Measurements from ENCODE around the gene EFNA1. TPM values are rescaled to one million over a fixed set of nuclear protein-coding genes. Genes with fewer than 3 reads are reported as not detected.

Gene EFNA1
- total and polyA plus RNA-seq, 5 donors from 2014 or later, result 0.30 to 6.8 (median 3.1) TPM

GRCh38 chr1:155123801-155124200 lies 3.9 kb upstream of the EFNA1 start:
- no peak for DNase-seq
- H3K27me3 ChIP-seq (ENCODE audit: control insufficient read depth, insufficient read depth, low read length), result peaks cover 9% of the 10 kb centered on the region

GRCh38 chr1:155124503-155125463 lies 2.9 kb upstream of the EFNA1 start:
- H3K9me3 ChIP-seq (ENCODE audit: control insufficient read depth in 2 of 2, low read length in 2 of 2), result no peaks in the 10 kb centered on the region
- peaks cover 0 to 30% (median 12%) of the 10 kb centered on the region in 4 donors for H3K4me1 Mint-ChIP-seq
- no peaks in the 10 kb centered on the region for H3K36me3 Mint-ChIP-seq
- H3K4me3 Mint-ChIP-seq, result peak overlapping the region in 1 of 4 donors; percentile 78
- H3K27me3 ChIP-seq (ENCODE audit: control insufficient read depth, insufficient read depth, low read length), result peaks cover 9% of the 10 kb centered on the region
- no peaks in the 10 kb centered on the region for H3K9me3 Mint-ChIP-seq
- no peak overlapping the region for H3K4me3 ChIP-seq (ENCODE audit: low read depth, low read length)
- ATAC-seq (ENCODE audit: low read depth in 2 of 2) (no peak), DNase-seq (no peak)
- peak overlapping the region in 1 of 3 donors; percentile 7 for H3K27ac Mint-ChIP-seq
- no peak overlapping the region for H3K27ac ChIP-seq (ENCODE audit: insufficient read depth, low read length, poor library complexity, severe bottlenecking)
- H3K36me3 ChIP-seq (ENCODE audit: control insufficient read depth, insufficient read depth, low read length), result no peaks in the 10 kb centered on the region
- peaks cover 34% of the 10 kb centered on the region for H3K4me1 ChIP-seq (ENCODE audit: control insufficient read depth, insufficient read depth, low read length, poor library complexity, severe bottlenecking)
- peaks cover 64% of the 10 kb centered on the region for H3K27me3 Mint-ChIP-seq

More at GRCh38 chr1:155123801-155124200, 3.9 kb upstream of the EFNA1 start:
- no peaks in the 10 kb centered on the region for H3K9me3 Mint-ChIP-seq
- H3K4me1 ChIP-seq (ENCODE audit: control insufficient read depth, insufficient read depth, low read length, poor library complexity, severe bottlenecking), result peaks cover 25% of the 10 kb centered on the region
- peaks cover 0 to 20% (median 12%) of the 10 kb centered on the region in 4 donors for H3K4me1 Mint-ChIP-seq
- no peak overlapping the region for H3K4me3 Mint-ChIP-seq
- no peaks in the 10 kb centered on the region for H3K9me3 ChIP-seq (ENCODE audit: control insufficient read depth in 2 of 2, low read length in 2 of 2)
- H3K27me3 Mint-ChIP-seq, result peaks cover 57% of the 10 kb centered on the region
- no peaks in the 10 kb centered on the region for H3K36me3 ChIP-seq (ENCODE audit: control insufficient read depth, insufficient read depth, low read length)
- no peaks in the 10 kb centered on the region for H3K36me3 Mint-ChIP-seq
- no peak for ATAC-seq (ENCODE audit: low read depth in 2 of 2)
- H3K4me3 ChIP-seq (ENCODE audit: low read depth, low read length), result no peak overlapping the region
- no peak overlapping the region for H3K27ac ChIP-seq (ENCODE audit: insufficient read depth, low read length, poor library complexity, severe bottlenecking)
- no peak overlapping the region for H3K27ac Mint-ChIP-seq

- no peak for ATAC-seq (ENCODE audit: low read depth in 2 of 2)
- Histone ChIP-seq H3K27ac (ENCODE audit: insufficient read depth, low read length, poor library complexity, severe bottlenecking) (no peak overlapping the region), H3K36me3 (ENCODE audit: control insufficient read depth, insufficient read depth, low read length) (no peaks in the 10 kb centered on the region), H3K4me3 (ENCODE audit: low read depth, low read length) (no peak overlapping the region), H3K27me3 (ENCODE audit: control insufficient read depth, insufficient read depth, low read length) (peaks cover 9% of the 10 kb centered on the region), H3K9me3 (ENCODE audit: control insufficient read depth in 2 of 2, low read length in 2 of 2) (no peaks in the 10 kb centered on the region), H3K4me1 (ENCODE audit: control insufficient read depth, insufficient read depth, low read length, poor library complexity, severe bottlenecking) (peaks cover 35% of the 10 kb centered on the region)
- Mint-ChIP-seq H3K4me3 (peak overlapping the region in 2 of 4 donors; percentile 21 to 78), H3K36me3 (no peaks in the 10 kb centered on the region), H3K4me1 (peaks cover 0 to 36% (median 14%) of the 10 kb centered on the region in 4 donors), H3K9me3 (no peaks in the 10 kb centered on the region), H3K27ac (no peak overlapping the region), H3K27me3 (peaks cover 64% of the 10 kb centered on the region)
- no peak for DNase-seq
Observed at GRCh38 chr1:155125511-155125945, 2.1 kb upstream of the EFNA1 start.

GRCh38 chr1:155125946-155126555 lies 1.6 kb upstream of the EFNA1 start:
- ATAC-seq (ENCODE audit: low read depth in 2 of 2) (no peak), DNase-seq (no peak)
- Histone ChIP-seq H3K4me1 (ENCODE audit: control insufficient read depth, insufficient read depth, low read length, poor library complexity, severe bottlenecking) (peaks cover 35% of the 10 kb centered on the region), H3K36me3 (ENCODE audit: control insufficient read depth, insufficient read depth, low read length) (no peaks in the 10 kb centered on the region), H3K27ac (ENCODE audit: insufficient read depth, low read length, poor library complexity, severe bottlenecking) (no peak overlapping the region), H3K4me3 (ENCODE audit: low read depth, low read length) (no peak overlapping the region), H3K9me3 (ENCODE audit: control insufficient read depth in 2 of 2, low read length in 2 of 2) (no peaks in the 10 kb centered on the region), H3K27me3 (ENCODE audit: control insufficient read depth, insufficient read depth, low read length) (peaks cover 9% of the 10 kb centered on the region)
- no peaks in the 10 kb centered on the region for H3K36me3 Mint-ChIP-seq
- H3K9me3 Mint-ChIP-seq, result no peaks in the 10 kb centered on the region
- H3K27me3 Mint-ChIP-seq, result peaks cover 70% of the 10 kb centered on the region
- peak overlapping the region in 2 of 4 donors; percentile 21 to 78 for H3K4me3 Mint-ChIP-seq
- H3K4me1 Mint-ChIP-seq, result peaks cover 0 to 41% (median 18%) of the 10 kb centered on the region in 4 donors
- no peak overlapping the region for H3K27ac Mint-ChIP-seq

GRCh38 chr1:155126556-155127104 lies 1.0 kb upstream of the EFNA1 start:
- Histone ChIP-seq H3K9me3 (ENCODE audit: control insufficient read depth in 2 of 2, low read length in 2 of 2) (no peaks in the 10 kb centered on the region), H3K36me3 (ENCODE audit: control insufficient read depth, insufficient read depth, low read length) (no peaks in the 10 kb centered on the region), H3K27ac (ENCODE audit: insufficient read depth, low read length, poor library complexity, severe bottlenecking) (no peak overlapping the region), H3K4me1 (ENCODE audit: control insufficient read depth, insufficient read depth, low read length, poor library complexity, severe bottlenecking) (peaks cover 35% of the 10 kb centered on the region), H3K4me3 (ENCODE audit: low read depth, low read length) (peak overlapping the region; percentile 50), H3K27me3 (ENCODE audit: control insufficient read depth, insufficient read depth, low read length) (peaks cover 9% of the 10 kb centered on the region)
- H3K27ac Mint-ChIP-seq, result peak overlapping the region in 2 of 3 donors; percentile 23 to 49
- peak overlapping the region; percentile 75 to 94 (median 87) for H3K4me3 Mint-ChIP-seq
- peak; percentile 60 to 63 for ATAC-seq (ENCODE audit: low read depth in 2 of 2)
- H3K9me3 Mint-ChIP-seq, result no peaks in the 10 kb centered on the region
- DNase-seq, result peak in 2 of 3 donors; percentile 40 to 61
- H3K36me3 Mint-ChIP-seq, result no peaks in the 10 kb centered on the region
- H3K27me3 Mint-ChIP-seq, result peaks cover 68% of the 10 kb centered on the region
- peaks cover 0 to 41% (median 18%) of the 10 kb centered on the region in 4 donors for H3K4me1 Mint-ChIP-seq

- Mint-ChIP-seq H3K4me3 (peak overlapping the region; percentile 75 to 87 (median 81)), H3K36me3 (peaks cover 4% of the 10 kb centered on the region), H3K27ac (peak overlapping the region; percentile 21 to 84 (median 73)), H3K4me1 (peaks cover 0 to 44% (median 20%) of the 10 kb centered on the region in 4 donors), H3K27me3 (peaks cover 60% of the 10 kb centered on the region), H3K9me3 (no peaks in the 10 kb centered on the region)
- peak overlapping the region; percentile 48 for H3K4me3 ChIP-seq (ENCODE audit: low read depth, low read length)
- H3K4me1 ChIP-seq (ENCODE audit: control insufficient read depth, insufficient read depth, low read length, poor library complexity, severe bottlenecking), result peaks cover 35% of the 10 kb centered on the region
- ATAC-seq (ENCODE audit: low read depth in 2 of 2), result no peak
- H3K27ac ChIP-seq (ENCODE audit: insufficient read depth, low read length, poor library complexity, severe bottlenecking), result no peak overlapping the region
- no peak for DNase-seq
- H3K9me3 ChIP-seq (ENCODE audit: control insufficient read depth in 2 of 2, low read length in 2 of 2), result no peaks in the 10 kb centered on the region
- H3K36me3 ChIP-seq (ENCODE audit: control insufficient read depth, insufficient read depth, low read length), result no peaks in the 10 kb centered on the region
- peaks cover 9% of the 10 kb centered on the region for H3K27me3 ChIP-seq (ENCODE audit: control insufficient read depth, insufficient read depth, low read length)
Observed at GRCh38 chr1:155127967-155128754, 485 bp downstream of the EFNA1 start.
